Mammary epithelial cell (primary cell): ENCODE results near the gene KNG1.

Experiments used
- CTCF ChIP-seq, 2 donors: IDR thresholded peaks in 1 of 2; conservative IDR thresholded peaks in 1 of 2; 2 replicates each; pipeline ENCODE4 v1.5.1; 2011 to 2012; ENCODE audit warnings: inconsistent platforms in 2 of 2, low read length in 2 of 2, mild to moderate bottlenecking in 2 of 2, control low read depth in 1 of 2, low read depth in 1 of 2; ENCODE audit not compliant: insufficient read depth in 1 of 2; ENCODE audit errors: extremely low read depth in 1 of 2
- EZH2 ChIP-seq: IDR thresholded peaks from 2 replicates; pipeline ENCODE4 v1.6.1; 2012; ENCODE audit warnings: low read length, inconsistent platforms, borderline replicate concordance

GRCh38 chr3:186717039-186717457 is at the start of gene KNG1:
- TF ChIP-seq CTCF (conservative IDR thresholded peaks at IDR 0.05 in 1 of 2, IDR thresholded peaks at IDR 0.05 in 1 of 2; ENCODE audit: extremely low read depth in 1 of 2, insufficient read depth in 1 of 2, low read depth in 1 of 2, low read length in 2 of 2) (no peak), EZH2 (no peak)
